Kidney (tissue), 14 donors: ENCODE data around the gene SLC1A7. TPM values are rescaled to one million over a fixed set of nuclear protein-coding genes. Genes with fewer than 3 reads are reported as not detected.

Experiments
- DNase-seq, 5 donors: peaks; one replicate each; pipeline ENCODE4 v3.0.0-alpha.2; 2013 to 2020
- FAIRE-seq: peaks from 2 replicates; lab custom pipeline; 2012; peaks lifted over from hg19 to GRCh38; lab: Jason Lieb, UNC
- H3K27ac ChIP-seq, 2 donors: one replicate each; pipeline ENCODE4 v1.7.0; 2013; ENCODE audit warnings: low read depth in 2 of 2, low read length in 2 of 2, inconsistent platforms in 1 of 2
- H3K27me3 ChIP-seq: one replicate; pipeline ENCODE4 v1.7.1; 2013; ENCODE audit warnings: low read length, inconsistent platforms; ENCODE audit not compliant: control insufficient read depth, insufficient read depth
- H3K36me3 ChIP-seq, 3 donors: one replicate each; pipeline versions ENCODE4 v1.7.0 to v1.7.1; 2013; ENCODE audit warnings: low read length in 3 of 3, control low read depth in 1 of 3, inconsistent platforms in 1 of 3; ENCODE audit not compliant: insufficient read depth in 3 of 3, control insufficient read depth in 2 of 3
- H3K4me1 ChIP-seq, 3 donors: one replicate each; pipeline versions ENCODE4 v1.7.0 to v1.7.1; 2013; ENCODE audit warnings: low read length in 3 of 3, inconsistent platforms in 1 of 3, low read depth in 1 of 3; ENCODE audit not compliant: control insufficient read depth in 2 of 3, insufficient read depth in 2 of 3
- H3K4me3 ChIP-seq, 3 donors: one replicate each; pipeline versions ENCODE4 v1.7.0 to v1.8.1; 2013; ENCODE audit warnings: low read length in 3 of 3, control low read depth in 1 of 3, inconsistent platforms in 1 of 3
- H3K9ac ChIP-seq, 3 donors: one replicate each; pipeline versions ENCODE4 v1.7.0 to v1.7.1; 2013; ENCODE audit warnings: low read length in 3 of 3, control low read depth in 1 of 3, inconsistent platforms in 1 of 3
- H3K9me3 ChIP-seq, 3 donors: one replicate each; pipeline versions ENCODE4 v1.7.0 to v1.7.1; 2013; ENCODE audit warnings: low read length in 3 of 3, control low read depth in 1 of 3, inconsistent platforms in 1 of 3; ENCODE audit not compliant: control insufficient read depth in 2 of 3, insufficient read depth in 1 of 3
- intact Hi-C: fragments of 100-400 bp; cut with DNase I; formaldehyde crosslinking; loops from one replicate; pipeline ENCODE4 v1.11.1; 2022
- polyA plus RNA-seq: library from polyadenylated mRNA; stranded (reverse); fragments of 350-450 nt; fragmentation: Illumina TruSeq; extraction: RNeasy Lipid Tissue Mini Kit (QIAGEN cat#74804); gene quantifications from one replicate; pipeline ENCODE4 v1.2.3, GENCODE V29; 2014; ENCODE audit warnings: low read depth, low replicate concordance; ENCODE audit not compliant: insufficient read depth
- total RNA-seq: library from RNA; stranded (reverse); fragmentation: NEBNext Ultra II Directional; extraction: Animal tissue kit (Norgen Biotek cat#: 25700); gene quantifications from one replicate; pipeline ENCODE4 v1.2.1, GENCODE V29; 2021
- TF ChIP-seq, protein P1 (sequence below): IDR thresholded peaks from 3 replicates; pipeline ENCODE4 v1.5.1; 2012; ENCODE audit warnings: mild to moderate bottlenecking, moderate library complexity, borderline replicate concordance; ENCODE audit not compliant: insufficient read depth; ENCODE audit errors: extremely low read depth
- donor health status: control.
- donor health status: control.
- donor health status: control.
- donor health status: control.
- donor health status: control.
- donor health status: DM: yes; HTN: yes; CAD: no.
- donor health status: Normal renal cell carcinoma (clear cell type).

The SLC1A7 gene
- total and polyA plus RNA-seq, 2 donors from 2014 or later: 1.0 TPM; not detected in 1

GRCh38 chr1:53145619-53145941, 3.1 kb upstream of the SLC1A7 start:
- peaks cover 0 to 10% (median 10%) of the 10 kb centered on the region in 3 donors for H3K4me1 ChIP-seq
- no peaks in the 10 kb centered on the region for H3K36me3 ChIP-seq
- FAIRE-seq: no peak
- no peak overlapping the region for H3K9ac ChIP-seq
- TF ChIP-seq, protein P1, sequence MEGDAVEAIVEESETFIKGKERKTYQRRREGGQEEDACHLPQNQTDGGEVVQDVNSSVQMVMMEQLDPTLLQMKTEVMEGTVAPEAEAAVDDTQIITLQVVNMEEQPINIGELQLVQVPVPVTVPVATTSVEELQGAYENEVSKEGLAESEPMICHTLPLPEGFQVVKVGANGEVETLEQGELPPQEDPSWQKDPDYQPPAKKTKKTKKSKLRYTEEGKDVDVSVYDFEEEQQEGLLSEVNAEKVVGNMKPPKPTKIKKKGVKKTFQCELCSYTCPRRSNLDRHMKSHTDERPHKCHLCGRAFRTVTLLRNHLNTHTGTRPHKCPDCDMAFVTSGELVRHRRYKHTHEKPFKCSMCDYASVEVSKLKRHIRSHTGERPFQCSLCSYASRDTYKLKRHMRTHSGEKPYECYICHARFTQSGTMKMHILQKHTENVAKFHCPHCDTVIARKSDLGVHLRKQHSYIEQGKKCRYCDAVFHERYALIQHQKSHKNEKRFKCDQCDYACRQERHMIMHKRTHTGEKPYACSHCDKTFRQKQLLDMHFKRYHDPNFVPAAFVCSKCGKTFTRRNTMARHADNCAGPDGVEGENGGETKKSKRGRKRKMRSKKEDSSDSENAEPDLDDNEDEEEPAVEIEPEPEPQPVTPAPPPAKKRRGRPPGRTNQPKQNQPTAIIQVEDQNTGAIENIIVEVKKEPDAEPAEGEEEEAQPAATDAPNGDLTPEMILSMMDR: no peak
- no peaks in the 10 kb centered on the region for H3K27me3 ChIP-seq
- intact Hi-C loops: no loop called here
- no peaks in the 10 kb centered on the region for H3K9me3 ChIP-seq
- peak overlapping the region; percentile 48 to 98 for H3K27ac ChIP-seq
- no peak for DNase-seq
- no peak overlapping the region for H3K4me3 ChIP-seq

DNA sequence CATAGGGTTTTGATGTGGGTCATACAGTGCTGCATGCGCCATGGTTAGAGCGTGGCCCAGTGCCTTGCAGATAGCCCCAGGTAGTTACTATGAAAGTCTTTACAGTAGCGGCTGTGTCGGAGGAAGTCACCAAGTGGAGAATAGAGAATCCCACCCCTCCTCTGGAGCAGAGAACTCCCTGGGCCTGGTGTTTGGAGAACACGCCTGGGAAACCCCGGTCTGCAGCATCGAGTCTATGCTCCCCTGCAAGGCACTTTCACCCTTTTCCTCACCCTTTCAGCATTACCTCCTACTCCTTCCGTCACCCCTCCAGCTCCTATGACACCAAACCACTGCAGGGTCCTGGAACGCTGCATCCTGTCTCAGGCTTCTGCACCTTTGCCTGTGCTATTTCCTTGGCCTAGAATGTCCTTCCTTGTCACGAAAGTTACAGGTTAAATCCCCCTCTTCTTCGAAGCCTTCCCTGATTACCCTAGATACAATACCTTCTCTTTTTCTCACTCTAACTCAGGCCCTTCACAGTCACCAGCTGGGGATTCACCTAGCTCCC, 2.7 kb upstream of the SLC1A7 start:
- TF ChIP-seq, protein P1: no peak
- Histone ChIP-seq H3K27ac (peak overlapping the region in 1 of 2 donors; percentile 98), H3K9me3 (no peaks in the 10 kb centered on the region), H3K27me3 (no peaks in the 10 kb centered on the region), H3K36me3 (no peaks in the 10 kb centered on the region), H3K4me1 (peaks cover 0 to 14% (median 10%) of the 10 kb centered on the region in 3 donors), H3K9ac (no peak overlapping the region), H3K4me3 (no peak overlapping the region)
- intact Hi-C loops: no loop called here
- FAIRE-seq (no peak), DNase-seq (no peak)

DNA sequence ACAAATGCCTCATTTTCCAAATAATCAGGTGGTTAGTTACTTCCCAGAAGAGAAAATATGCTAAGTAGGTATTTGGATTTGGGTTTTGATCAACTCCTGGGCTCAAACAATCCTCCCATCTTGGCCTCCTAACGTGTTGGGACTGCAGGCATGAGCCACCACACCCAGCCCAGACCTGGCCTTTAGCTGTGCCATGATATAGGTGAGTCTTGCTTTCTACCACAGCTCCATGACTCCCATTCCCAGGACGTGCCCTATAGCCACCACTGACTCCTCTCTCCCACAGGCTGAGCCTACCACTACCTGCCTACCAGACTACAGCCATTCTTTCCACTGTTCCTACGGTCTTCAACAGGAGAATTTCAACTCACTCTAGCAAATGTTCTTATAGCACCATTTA, 1.8 kb upstream of the SLC1A7 start:
- FAIRE-seq: no peak
- Histone ChIP-seq H3K27me3 (no peaks in the 10 kb centered on the region), H3K27ac (no peak overlapping the region), H3K4me1 (peaks cover 0 to 14% (median 10%) of the 10 kb centered on the region in 3 donors), H3K4me3 (no peak overlapping the region), H3K9ac (no peak overlapping the region), H3K36me3 (no peaks in the 10 kb centered on the region), H3K9me3 (no peaks in the 10 kb centered on the region)
- no peak for DNase-seq
- intact Hi-C loops: no loop called here
- TF ChIP-seq, protein P1: no peak

DNA sequence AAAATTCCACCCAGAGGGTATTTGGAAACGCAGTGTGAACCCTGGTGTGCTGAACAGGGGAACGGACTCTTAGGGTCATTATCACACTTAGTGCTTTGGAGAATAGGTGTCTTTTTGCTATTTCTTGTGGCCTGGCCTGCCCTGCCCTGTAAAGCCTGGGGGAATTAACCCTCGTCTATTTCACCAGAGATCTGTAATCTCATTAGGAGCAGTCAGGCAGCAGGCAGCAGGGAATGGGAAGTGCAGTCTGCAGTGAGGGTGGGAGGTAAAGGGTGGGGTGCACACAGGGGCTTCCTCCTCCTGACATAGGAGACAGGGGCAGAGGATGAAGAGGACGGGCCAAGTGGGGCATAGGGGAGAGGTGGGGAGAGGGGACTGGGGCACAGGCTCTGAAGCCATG, 1.1 kb upstream of the SLC1A7 start:
- Histone ChIP-seq H3K9ac (no peak overlapping the region), H3K4me3 (no peak overlapping the region), H3K9me3 (no peaks in the 10 kb centered on the region), H3K27me3 (no peaks in the 10 kb centered on the region), H3K27ac (no peak overlapping the region), H3K36me3 (no peaks in the 10 kb centered on the region), H3K4me1 (peaks cover 0 to 14% (median 10%) of the 10 kb centered on the region in 3 donors)
- FAIRE-seq: no peak
- TF ChIP-seq, protein P1: no peak
- intact Hi-C loops: no loop called here
- no peak for DNase-seq
